Spleen (tissue), 7 donors: ENCODE data around the gene PITPNB.

Experiments
- CTCF ChIP-seq, 11 experiments: fragments of 200-600 bp in 7 of 11; fragments of 450-650 bp in 4 of 11; sonication (generic) in 4 of 11; IDR thresholded peaks in 8 of 11; conservative IDR thresholded peaks in 3 of 11; 1 replicate in 7 of 11; 2 replicates in 4 of 11; pipeline versions ENCODE4 v1.4.0 to v1.8.0; 2016 to 2021; ENCODE audit warnings: antibody characterized with exemption in 11 of 11, inconsistent platforms in 4 of 11, mild to moderate bottlenecking in 1 of 11
- POLR2AphosphoS5 ChIP-seq, 3 donors: sonication (generic); formaldehyde crosslinking; IDR thresholded peaks; one replicate each; pipeline ENCODE4 v1.5.1; 2017; ENCODE audit warnings: antibody characterized with exemption in 3 of 3
- donor health status: DM: no; HTN: no; CAD: no; lungs with moderate emphysema.
- donor health status: DM: no; HTN: no; CAD: no.
- donor health status: DM: no; HTN: no; CAD: no.

DNA sequence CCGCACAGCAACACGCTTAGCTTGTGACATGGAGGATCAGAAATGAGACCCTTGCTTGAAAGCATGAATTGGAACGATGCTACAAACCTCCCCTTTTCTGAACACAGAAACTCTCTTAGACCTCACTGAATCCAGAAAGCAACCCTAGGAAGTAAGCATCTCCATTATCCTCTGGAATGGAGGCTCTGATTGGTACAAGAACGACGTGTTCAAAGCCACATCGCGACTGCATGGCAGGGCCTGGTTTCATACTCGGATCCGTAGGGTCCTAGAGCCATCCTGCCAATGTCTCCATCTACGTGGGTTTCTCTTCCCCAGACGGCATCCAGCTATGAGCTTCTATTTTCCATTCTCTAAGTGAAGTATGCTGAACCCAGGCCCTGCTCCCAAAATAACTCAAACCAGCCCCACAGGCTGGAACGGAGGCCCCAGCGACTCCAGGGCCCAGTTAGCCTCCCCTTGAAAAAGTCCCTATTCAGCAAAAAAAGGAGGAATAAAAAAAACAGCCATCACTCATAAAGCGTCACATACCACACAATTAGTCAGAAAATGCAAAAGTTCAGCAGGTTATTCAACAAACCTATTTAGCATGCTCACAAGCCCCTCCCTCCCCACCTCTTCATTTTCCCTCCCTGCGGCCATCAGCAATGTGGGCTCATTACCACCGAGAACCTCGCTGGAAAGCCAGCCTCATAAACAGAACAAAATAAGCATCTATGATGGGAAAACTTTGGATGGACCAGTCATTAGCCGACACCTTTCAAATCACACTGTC is 110.4 kb downstream of the PITPNB start:
- TF ChIP-seq CTCF (IDR thresholded peaks at IDR 0.05 in 8 of 11, conservative IDR thresholded peaks at IDR 0.05 in 3 of 11) (no peak), POLR2AphosphoS5 (IDR thresholded peaks at IDR 0.05) (no peak)
